Measurements from ENCODE around the gene TSEN54.

DNA sequence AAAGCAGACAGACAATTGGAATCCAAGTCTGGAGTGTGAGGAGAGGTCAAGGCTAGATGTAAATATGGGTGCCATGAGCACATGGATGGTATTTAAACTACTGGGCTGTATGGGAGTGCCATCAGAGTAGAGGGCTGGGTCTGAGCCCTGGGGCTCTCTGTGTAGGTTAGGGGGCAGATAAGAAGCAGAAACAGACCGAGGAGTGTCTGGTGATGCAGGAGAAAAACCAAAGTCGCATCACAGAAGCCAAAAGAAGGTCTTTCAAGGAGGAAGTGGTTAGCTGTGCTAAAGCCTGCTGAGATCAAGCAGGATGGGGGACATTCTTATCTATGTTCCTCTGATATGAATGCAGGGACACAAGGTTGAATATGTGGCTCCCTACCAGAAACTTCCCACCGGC is 1.9 kb downstream of the TSEN54 start:
- TF ChIP-seq, protein P1, sequence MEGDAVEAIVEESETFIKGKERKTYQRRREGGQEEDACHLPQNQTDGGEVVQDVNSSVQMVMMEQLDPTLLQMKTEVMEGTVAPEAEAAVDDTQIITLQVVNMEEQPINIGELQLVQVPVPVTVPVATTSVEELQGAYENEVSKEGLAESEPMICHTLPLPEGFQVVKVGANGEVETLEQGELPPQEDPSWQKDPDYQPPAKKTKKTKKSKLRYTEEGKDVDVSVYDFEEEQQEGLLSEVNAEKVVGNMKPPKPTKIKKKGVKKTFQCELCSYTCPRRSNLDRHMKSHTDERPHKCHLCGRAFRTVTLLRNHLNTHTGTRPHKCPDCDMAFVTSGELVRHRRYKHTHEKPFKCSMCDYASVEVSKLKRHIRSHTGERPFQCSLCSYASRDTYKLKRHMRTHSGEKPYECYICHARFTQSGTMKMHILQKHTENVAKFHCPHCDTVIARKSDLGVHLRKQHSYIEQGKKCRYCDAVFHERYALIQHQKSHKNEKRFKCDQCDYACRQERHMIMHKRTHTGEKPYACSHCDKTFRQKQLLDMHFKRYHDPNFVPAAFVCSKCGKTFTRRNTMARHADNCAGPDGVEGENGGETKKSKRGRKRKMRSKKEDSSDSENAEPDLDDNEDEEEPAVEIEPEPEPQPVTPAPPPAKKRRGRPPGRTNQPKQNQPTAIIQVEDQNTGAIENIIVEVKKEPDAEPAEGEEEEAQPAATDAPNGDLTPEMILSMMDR (IDR thresholded peaks at IDR 0.05), result no peak
- TF ChIP-seq, protein P2, sequence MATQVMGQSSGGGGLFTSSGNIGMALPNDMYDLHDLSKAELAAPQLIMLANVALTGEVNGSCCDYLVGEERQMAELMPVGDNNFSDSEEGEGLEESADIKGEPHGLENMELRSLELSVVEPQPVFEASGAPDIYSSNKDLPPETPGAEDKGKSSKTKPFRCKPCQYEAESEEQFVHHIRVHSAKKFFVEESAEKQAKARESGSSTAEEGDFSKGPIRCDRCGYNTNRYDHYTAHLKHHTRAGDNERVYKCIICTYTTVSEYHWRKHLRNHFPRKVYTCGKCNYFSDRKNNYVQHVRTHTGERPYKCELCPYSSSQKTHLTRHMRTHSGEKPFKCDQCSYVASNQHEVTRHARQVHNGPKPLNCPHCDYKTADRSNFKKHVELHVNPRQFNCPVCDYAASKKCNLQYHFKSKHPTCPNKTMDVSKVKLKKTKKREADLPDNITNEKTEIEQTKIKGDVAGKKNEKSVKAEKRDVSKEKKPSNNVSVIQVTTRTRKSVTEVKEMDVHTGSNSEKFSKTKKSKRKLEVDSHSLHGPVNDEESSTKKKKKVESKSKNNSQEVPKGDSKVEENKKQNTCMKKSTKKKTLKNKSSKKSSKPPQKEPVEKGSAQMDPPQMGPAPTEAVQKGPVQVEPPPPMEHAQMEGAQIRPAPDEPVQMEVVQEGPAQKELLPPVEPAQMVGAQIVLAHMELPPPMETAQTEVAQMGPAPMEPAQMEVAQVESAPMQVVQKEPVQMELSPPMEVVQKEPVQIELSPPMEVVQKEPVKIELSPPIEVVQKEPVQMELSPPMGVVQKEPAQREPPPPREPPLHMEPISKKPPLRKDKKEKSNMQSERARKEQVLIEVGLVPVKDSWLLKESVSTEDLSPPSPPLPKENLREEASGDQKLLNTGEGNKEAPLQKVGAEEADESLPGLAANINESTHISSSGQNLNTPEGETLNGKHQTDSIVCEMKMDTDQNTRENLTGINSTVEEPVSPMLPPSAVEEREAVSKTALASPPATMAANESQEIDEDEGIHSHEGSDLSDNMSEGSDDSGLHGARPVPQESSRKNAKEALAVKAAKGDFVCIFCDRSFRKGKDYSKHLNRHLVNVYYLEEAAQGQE (IDR thresholded peaks at IDR 0.05; ENCODE audit: insufficient read depth in 1 of 2, low read depth in 2 of 2, low read length in 1 of 2), result no peak
- TF ChIP-seq SIN3A (IDR thresholded peaks at IDR 0.05; ENCODE audit: borderline replicate concordance, insufficient read depth, low read depth, low read length) (no peak), POLR2AphosphoS5 (IDR thresholded peaks at IDR 0.05; ENCODE audit: low read depth, low read length) (no peak), TCF7L2 (IDR thresholded peaks at IDR 0.05; ENCODE audit: low read depth, low read length) (no peak)

Data from Panc1 (cell line).